Peyer's patch (tissue), 4 donors: ENCODE results near the gene LRTM2. TPM values are rescaled to one million over a fixed set of nuclear protein-coding genes. Genes with fewer than 3 reads are reported as not detected.

Experiments
- DNase-seq, 3 donors: peaks; one replicate each; pipeline ENCODE4 v3.0.0-alpha.2; 2017 to 2019
- H3K27ac ChIP-seq, 4 donors: fragments of 200-600 bp; sonication (generic); one replicate each; pipeline ENCODE4 v1.5.1; 2016 to 2019
- H3K27me3 ChIP-seq, 2 donors: fragments of 200-600 bp; sonication (generic); one replicate each; pipeline ENCODE4 v1.5.1; 2019
- H3K36me3 ChIP-seq, 3 donors: fragments of 200-600 bp; sonication (generic); one replicate each; pipeline ENCODE4 v1.5.1; 2016 to 2019
- H3K4me1 ChIP-seq, 4 donors: fragments of 200-600 bp; sonication (generic); one replicate each; pipeline ENCODE4 v1.5.1; 2016 to 2019
- H3K4me3 ChIP-seq, 4 donors: fragments of 200-600 bp; sonication (generic); 1 replicate in 3 of 4; 2 replicates in 1 of 4; pipeline ENCODE4 v1.5.1; 2016 to 2019; ENCODE audit warnings: mild to moderate bottlenecking in 1 of 4
- H3K9me3 ChIP-seq, 4 donors: fragments of 200-600 bp; sonication (generic); one replicate each; pipeline ENCODE4 v1.5.1; 2016 to 2019; ENCODE audit warnings: mild to moderate bottlenecking in 1 of 4
- CTCF ChIP-seq, 6 experiments: fragments of 450-650 bp in 4 of 6; fragments of 200-600 bp in 2 of 6; sonication (generic) in 1 of 6; IDR thresholded peaks; one replicate each; pipeline ENCODE4 v1.5.1; 2017 to 2019; ENCODE audit warnings: antibody characterized with exemption in 6 of 6, mild to moderate bottlenecking in 3 of 6, moderate library complexity in 1 of 6
- POLR2A ChIP-seq, 2 donors: fragments of 450-650 bp; IDR thresholded peaks; one replicate each; pipeline ENCODE4 v1.5.1; 2017; ENCODE audit warnings: antibody characterized with exemption in 2 of 2, mild to moderate bottlenecking in 2 of 2, moderate library complexity in 2 of 2
- total RNA-seq, 4 donors: library from RNA; depleted of rRNA; stranded (reverse); fragments of >200 nt; gene quantifications; one replicate each; pipeline ENCODE4 v1.1.0, GENCODE V29; 2016

The LRTM2 gene
- total RNA-seq, 4 donors from 2014 or later: not detected

GRCh38 chr12:1795785-1796514 is 24.4 kb upstream of the LRTM2 start:
- H3K27ac ChIP-seq: peak overlapping the region; percentile 85 to 94 (median 93)
- no peaks in the 10 kb centered on the region for H3K36me3 ChIP-seq
- no peaks in the 10 kb centered on the region for H3K27me3 ChIP-seq
- no peaks in the 10 kb centered on the region for H3K9me3 ChIP-seq
- peaks cover 0 to 17% (median 11%) of the 10 kb centered on the region in 4 donors for H3K4me1 ChIP-seq
- peak; percentile 85 to 90 for TF ChIP-seq POLR2A (IDR thresholded peaks at IDR 0.05)
- TF ChIP-seq CTCF (IDR thresholded peaks at IDR 0.05): peak; percentile 98 to 100 (median 100)
- peak; percentile 92 to 97 (median 96) for DNase-seq
- peak overlapping the region; percentile 62 to 83 (median 81) for H3K4me3 ChIP-seq

GRCh38 chr12:1796515-1797010 is 23.8 kb upstream of the LRTM2 start:
- Histone ChIP-seq H3K4me3 (peak overlapping the region; percentile 62 to 83 (median 81)), H3K27ac (peak overlapping the region; percentile 85 to 94 (median 93)), H3K4me1 (peaks cover 0 to 17% (median 6%) of the 10 kb centered on the region in 4 donors), H3K9me3 (no peaks in the 10 kb centered on the region), H3K27me3 (no peaks in the 10 kb centered on the region), H3K36me3 (no peaks in the 10 kb centered on the region)
- TF ChIP-seq POLR2A (IDR thresholded peaks at IDR 0.05): no peak
- TF ChIP-seq CTCF (IDR thresholded peaks at IDR 0.05): no peak
- DNase-seq: peak; percentile 57 to 81 (median 77)

GRCh38 chr12:1797011-1797901 is 23.1 kb upstream of the LRTM2 start:
- no peaks in the 10 kb centered on the region for H3K9me3 ChIP-seq
- H3K27me3 ChIP-seq: no peaks in the 10 kb centered on the region
- peak; percentile 66 to 84 (median 83) for DNase-seq
- no peaks in the 10 kb centered on the region for H3K36me3 ChIP-seq
- TF ChIP-seq POLR2A (IDR thresholded peaks at IDR 0.05): peak; percentile 56 to 62
- no peak for TF ChIP-seq CTCF (IDR thresholded peaks at IDR 0.05)
- H3K4me1 ChIP-seq: peaks cover 0 to 17% (median 6%) of the 10 kb centered on the region in 4 donors
- peak overlapping the region; percentile 85 to 94 (median 93) for H3K27ac ChIP-seq
- peak overlapping the region; percentile 62 to 83 (median 81) for H3K4me3 ChIP-seq

GRCh38 chr12:1797991-1798640 is 22.2 kb upstream of the LRTM2 start:
- H3K36me3 ChIP-seq: no peaks in the 10 kb centered on the region
- peaks cover 0 to 17% (median 6%) of the 10 kb centered on the region in 4 donors for H3K4me1 ChIP-seq
- H3K27me3 ChIP-seq: no peaks in the 10 kb centered on the region
- no peak overlapping the region for H3K4me3 ChIP-seq
- H3K27ac ChIP-seq: peak overlapping the region in 3 of 4 donors; percentile 85 to 94 (median 92)
- peak; percentile 16 to 54 (median 44) for DNase-seq
- TF ChIP-seq CTCF (IDR thresholded peaks at IDR 0.05) (no peak), POLR2A (IDR thresholded peaks at IDR 0.05) (no peak)
- no peaks in the 10 kb centered on the region for H3K9me3 ChIP-seq

- no peaks in the 10 kb centered on the region for H3K27me3 ChIP-seq
- no peak overlapping the region for H3K27ac ChIP-seq
- TF ChIP-seq POLR2A (IDR thresholded peaks at IDR 0.05) (no peak), CTCF (IDR thresholded peaks at IDR 0.05) (no peak)
- peaks cover 0 to 17% (median 6%) of the 10 kb centered on the region in 4 donors for H3K4me1 ChIP-seq
- H3K9me3 ChIP-seq: no peaks in the 10 kb centered on the region
- peak in 2 of 3 donors; percentile 43 to 51 for DNase-seq
- H3K4me3 ChIP-seq: no peak overlapping the region
- H3K36me3 ChIP-seq: no peaks in the 10 kb centered on the region
Observed at GRCh38 chr12:1798641-1799020, 21.7 kb upstream of the LRTM2 start.
